OCI-M1 (cell line): ENCODE measurements around the gene IRGQ.
"Not testable (repeated sequence)": the region's sequence is repeated elsewhere in the genome, so short reads cannot be mapped to it uniquely, and the experiment has no call there.

Experiments used
- DNase-seq: peaks from one replicate; lab custom pipeline; 2025; lab: John Stamatoyannopoulos, UW

IRGQ gene

GRCh38 chr19:43570174-43570791 is 25.7 kb downstream of the IRGQ start:
- no peak for DNase-seq

GRCh38 chr19:43569657-43570056 is 26.3 kb downstream of the IRGQ start:
- no peak for DNase-seq

DNA sequence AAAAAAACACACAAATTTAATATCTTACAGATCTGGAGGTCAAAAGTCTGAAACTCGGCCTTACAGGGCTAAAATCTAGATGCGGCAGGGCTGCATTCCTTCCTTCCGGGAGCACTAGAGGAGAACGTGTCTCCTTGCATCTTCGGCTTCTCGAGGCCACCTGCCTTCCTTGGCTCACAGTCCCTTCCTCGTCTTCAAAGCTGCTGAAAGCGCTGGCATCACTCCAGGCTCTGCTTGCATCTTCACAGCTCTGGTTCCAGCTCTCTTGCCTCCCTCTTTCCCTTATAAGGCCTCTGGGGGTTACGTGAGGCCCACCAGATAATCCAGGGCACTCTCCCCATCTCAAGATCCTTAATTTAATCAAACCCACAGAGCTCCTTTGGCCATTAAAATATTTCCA is 31.1 kb downstream of the IRGQ start:
- DNase-seq, result no peak

DNA sequence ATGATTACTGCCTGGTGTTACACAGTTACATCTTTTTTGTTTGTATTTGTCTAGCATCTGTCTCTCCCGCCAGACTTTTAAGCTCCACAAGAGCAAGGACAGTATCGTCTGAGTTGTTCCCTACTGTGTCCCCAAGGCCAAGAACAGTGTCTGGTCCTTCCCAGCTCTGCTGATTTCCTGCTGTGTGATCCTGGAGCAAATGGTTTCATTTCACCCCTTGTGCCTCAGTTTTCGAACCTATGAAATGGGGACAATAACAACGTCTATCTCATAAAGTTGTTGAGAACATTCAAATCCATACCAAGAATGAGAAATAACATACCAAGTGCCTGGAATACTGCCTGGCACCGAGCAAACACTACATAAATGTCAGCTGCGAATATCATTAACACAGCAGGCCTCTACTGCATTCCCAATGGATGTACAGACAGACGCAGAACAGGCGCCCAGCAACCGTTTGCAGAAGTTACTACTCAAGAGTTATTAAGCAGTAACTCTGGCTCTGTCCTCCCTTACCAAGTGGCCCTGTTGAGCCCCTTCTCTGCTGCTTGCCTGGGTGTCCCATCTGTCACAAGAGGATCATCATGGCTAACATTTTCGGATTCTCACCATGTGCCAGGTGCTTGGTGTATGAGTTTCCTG is 32.0 kb downstream of the IRGQ start:
- DNase-seq, result no peak

DNA sequence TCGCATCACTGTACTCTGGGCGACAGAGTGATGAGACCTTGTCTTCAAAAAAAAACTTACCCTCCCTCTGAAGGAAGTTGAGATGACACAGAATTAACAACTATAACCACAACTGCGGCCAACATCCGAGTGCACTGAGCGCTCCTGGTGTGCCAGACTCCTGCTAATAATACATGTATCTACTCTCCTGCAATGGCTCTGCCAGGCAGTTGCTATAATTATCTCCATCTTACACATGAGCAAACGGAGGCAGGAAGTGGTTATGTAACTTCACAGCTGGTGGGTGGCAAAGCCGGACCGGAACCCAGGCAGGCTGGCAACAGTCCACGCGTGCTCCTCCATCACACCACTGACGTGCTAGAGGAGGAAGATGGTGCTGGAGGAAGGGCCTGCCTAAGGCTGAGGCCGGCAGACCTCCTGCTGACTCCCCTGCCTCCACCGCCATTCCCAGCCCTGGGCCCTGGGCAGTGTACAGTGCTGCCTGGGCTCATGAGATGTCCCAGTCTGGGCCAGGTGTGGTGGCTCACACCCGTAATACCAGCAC is 33.2 kb downstream of the IRGQ start:
- DNase-seq, result peak; percentile 48

- no peak for DNase-seq
Measured at GRCh38 chr19:43562226-43562697, 33.7 kb downstream of the IRGQ start.

DNA sequence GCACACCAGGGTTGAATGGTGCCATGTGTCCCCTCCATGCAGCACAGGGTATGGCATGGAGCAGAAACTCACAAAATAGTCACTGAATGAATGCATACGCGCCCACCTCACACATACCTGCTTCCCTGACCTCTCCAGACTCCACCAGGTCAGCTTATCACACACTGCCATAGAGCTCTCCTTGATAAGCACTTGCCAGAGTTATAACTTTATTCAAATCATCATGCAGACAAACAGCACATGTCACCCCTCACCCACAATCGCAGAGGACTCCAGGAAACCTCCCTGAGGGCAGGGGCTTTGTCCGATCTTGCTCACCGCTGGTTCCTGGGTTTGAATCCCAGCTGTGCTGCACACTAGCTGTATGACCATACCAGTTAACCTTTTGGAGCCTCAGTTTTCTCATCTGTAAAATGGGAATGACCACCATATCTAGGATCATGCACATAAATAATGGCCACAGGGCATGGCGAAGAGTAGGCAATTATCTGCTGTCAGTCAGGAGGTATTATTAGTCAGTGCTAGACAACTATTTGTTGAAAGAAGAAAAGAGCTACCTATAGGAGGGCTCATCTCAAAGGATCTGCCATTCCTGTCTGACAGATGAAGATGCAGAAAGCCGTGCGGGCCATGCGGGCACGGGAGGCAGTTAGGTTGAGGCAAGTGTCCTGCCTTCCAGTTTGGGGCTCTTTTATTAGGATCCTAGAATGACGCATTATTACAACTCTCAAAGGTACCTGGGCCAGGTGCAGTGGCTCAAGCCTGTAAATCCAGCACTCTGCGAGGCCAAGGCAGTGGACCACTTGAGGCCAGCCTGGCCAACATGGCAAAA is 34.6 kb downstream of the IRGQ start:
- no peak for DNase-seq

- no peak for DNase-seq
Measured at GRCh38 chr19:43560687-43561086, 35.2 kb downstream of the IRGQ start.

DNA sequence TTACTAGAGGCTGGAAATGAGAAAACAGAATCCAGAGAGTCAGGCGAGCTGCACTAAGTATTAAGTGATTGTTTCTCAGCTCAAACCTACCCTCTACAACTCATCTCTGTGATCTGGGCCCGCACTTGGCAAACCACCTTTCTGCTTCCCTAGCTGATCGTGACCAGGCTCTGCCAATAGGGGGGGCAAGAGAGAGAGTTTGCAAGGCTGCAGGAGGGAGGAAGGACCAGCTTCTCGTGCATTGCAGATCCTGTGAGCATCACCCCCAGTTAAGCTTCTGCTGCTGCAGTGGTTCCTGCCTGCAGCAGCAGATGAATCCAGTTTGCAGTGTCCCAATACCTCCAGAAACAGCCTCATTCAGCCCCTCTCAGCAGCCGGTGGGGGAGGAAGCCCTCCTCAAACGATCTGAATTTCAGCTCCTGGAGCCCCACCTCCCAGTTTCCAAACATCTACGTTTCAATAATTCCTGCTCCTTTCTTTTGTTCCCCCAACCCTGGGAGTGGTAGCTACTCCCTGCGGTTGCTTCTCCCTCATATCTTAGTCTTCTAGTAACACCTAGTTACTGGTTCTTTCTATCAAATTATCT is 40.7 kb downstream of the IRGQ start:
- peak; percentile 83 for DNase-seq

- DNase-seq, result no peak
Measured at GRCh38 chr19:43554317-43554895, 41.5 kb downstream of the IRGQ start.

DNA sequence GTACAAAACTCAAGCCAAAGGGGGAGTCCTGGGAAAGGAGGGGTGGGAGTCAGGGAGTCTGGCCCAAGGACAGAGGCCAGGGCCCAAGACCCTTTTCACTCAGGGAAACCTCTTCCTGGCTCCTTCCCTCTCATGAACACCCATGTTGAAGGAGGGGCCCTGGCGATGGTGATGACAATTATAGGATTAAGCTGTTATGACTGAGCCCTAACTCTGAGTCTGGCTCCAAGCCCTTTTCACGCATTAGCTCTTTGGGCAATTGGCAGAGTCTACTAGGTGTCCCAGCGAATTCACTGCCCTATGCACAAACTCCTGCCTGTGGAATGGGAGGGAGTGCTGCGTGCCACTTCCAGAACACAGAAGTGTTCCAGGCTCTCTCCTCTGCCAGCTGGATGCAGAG is 42.3 kb downstream of the IRGQ start:
- no peak for DNase-seq

DNA sequence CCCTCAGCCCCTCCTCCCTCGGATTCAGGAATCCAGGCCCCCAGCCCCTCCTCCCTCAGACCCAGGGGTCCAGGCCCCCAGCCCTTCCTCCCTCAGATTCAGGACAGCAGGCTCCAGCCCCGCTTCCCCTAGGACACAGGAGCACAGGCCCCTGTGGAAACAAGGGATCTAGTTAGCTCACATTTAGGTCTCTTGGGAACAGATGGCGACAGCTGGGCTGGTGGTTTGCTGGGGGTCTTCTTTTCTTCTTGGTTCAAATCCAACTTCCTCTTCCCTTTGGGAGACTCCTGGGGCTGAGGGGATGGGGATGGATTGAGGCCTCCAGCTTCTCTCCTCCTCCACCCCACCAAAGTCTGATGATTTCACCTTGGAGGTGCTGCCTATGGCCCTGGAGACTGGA is 43.3 kb downstream of the IRGQ start:
- DNase-seq, result no peak

GRCh38 chr19:43552198-43552450 is 43.8 kb downstream of the IRGQ start:
- no peak for DNase-seq

DNA sequence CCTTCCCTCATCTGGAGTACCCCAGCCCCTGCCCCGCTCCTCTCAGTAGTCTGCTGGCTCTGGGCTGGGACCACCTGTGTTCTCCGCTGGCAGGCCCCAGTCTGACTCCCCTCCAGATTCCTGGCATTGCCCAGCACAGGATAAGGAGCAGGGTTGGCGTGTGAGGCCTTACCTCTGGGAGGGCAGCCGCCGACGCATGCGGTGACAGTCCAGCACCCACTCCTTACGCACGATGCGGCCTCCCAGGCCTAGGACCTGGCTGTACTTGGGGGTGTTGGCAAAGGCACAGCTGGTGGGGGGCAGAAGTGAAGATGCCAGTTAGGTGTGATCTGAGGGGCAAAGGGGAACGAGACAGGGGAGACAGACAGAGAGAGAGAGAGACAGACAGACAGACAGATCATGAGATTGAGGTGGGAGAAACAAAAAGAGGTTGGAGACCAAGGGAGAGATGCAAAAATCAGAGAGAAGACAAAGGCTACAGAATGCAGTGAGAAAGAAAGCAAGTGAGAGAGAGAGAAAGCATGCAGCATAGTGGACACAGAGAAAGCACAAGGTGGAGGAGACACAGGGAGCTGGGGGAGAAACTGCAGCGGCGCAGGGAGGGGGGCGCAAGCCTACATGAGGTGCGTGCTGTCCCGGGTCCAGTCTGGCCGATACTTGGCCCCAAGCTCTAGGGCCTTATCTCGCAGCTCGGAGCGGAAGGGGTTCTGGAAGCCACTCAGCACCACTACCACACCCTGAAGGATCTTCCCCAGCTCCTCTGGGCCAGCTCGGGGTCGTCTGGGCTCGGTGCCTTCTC is 44.3 kb downstream of the IRGQ start:
- no peak for DNase-seq

- DNase-seq, result no peak
Measured at GRCh38 chr19:43548706-43549105, 47.2 kb downstream of the IRGQ start.

- DNase-seq, result not testable (repeated sequence)
Measured at GRCh38 chr19:43547926-43548325, 48.0 kb downstream of the IRGQ start.

GRCh38 chr19:43546581-43546980 is 49.4 kb downstream of the IRGQ start:
- DNase-seq, result no peak

DNA sequence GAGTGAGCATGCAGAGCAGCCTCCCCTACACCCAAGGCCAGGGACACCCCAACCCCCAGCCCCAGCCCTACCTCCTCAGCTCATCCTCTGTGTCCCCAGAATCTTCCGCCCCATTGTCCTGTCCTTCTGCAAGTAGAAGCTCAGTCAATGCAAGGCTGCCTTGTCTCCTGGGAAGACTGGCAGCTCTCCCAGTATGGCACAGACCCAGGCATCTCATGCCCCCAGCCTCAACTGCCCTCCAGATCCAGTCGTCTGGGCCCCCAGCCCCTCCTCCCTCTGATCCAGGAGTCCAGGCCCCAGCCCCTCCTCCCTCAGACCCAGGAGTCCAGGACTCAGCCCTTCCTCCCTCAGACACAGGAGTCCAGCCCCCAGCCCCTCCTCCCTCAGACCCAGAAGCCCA is 50.0 kb downstream of the IRGQ start:
- DNase-seq, result no peak

- no peak for DNase-seq
Measured at GRCh38 chr19:43545276-43545675, 50.7 kb downstream of the IRGQ start.

GRCh38 chr19:43544077-43544476 is 51.9 kb downstream of the IRGQ start:
- DNase-seq, result no peak

- no peak for DNase-seq
Measured at GRCh38 chr19:43541920-43542650, 53.8 kb downstream of the IRGQ start.
